ENCODE data around the gene KPNB1. TPM values are rescaled to one million over a fixed set of nuclear protein-coding genes. Genes with fewer than 3 reads are reported as not detected.

The KPNB1 gene
- polyA plus RNA-seq, 1 donor = 164 TPM

DNA sequence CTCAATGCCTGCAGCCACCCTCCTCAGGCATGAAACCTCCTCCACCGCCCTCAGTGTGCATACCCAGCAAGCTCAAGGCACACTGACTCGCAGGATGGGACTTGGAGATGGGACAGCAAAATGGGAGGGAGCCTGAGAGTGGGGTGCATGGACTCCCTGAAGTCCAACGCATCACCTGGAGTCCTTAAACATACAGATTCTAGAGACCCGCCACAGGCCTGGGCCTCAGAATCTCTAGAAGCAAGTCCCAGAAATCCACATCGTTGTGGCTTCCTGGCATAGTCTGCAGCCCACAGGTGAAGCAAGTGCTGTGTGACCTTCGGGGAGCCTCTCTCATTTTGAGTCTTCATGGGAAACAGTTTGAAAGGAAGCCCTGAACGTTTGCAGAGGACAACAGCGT lies 79.8 kb downstream of the KPNB1 start:
- Histone ChIP-seq H3K27ac (ENCODE audit: low read length) (no peak overlapping the region), H3K36me3 (ENCODE audit: control insufficient read depth, insufficient read depth, low read length) (no peaks in the 10 kb centered on the region), H3K4me3 (ENCODE audit: low read length) (no peak overlapping the region), H3K9me3 (ENCODE audit: control insufficient read depth, low read depth, low read length) (no peaks in the 10 kb centered on the region), H3K4me1 (ENCODE audit: control insufficient read depth, insufficient read depth, low read length) (no peaks in the 10 kb centered on the region), H3K27me3 (ENCODE audit: control insufficient read depth, insufficient read depth, low read length) (peaks cover 76% of the 10 kb centered on the region)
- DNase-seq = no peak
- 40% methylated on average over 1 of the region's 8 CpGs for WGBS (ENCODE audit: insufficient coverage, low lambda C conversion rate)

DNA sequence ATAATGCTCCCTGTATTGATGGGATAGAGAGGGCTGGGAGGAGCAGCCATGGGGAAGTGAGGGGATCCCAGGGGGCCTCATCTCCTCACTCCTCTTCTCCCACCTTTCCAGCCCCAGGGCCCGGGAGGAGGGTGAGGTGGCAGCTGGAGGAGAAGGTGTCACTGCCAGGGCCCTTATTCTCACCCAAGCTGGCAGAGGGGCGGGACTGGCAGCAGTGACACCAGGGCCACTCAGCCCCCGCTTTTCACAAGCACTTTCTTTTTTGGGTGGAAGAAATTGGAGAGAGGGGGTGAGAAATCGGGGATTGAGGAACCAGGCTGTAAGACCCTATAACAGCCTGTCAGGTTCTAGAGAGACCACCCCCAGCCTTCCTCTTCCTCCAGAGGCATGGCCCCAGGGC lies 81.0 kb downstream of the KPNB1 start:
- no CpG with 5 or more reads among the region's 4 CpGs for WGBS (ENCODE audit: insufficient coverage, low lambda C conversion rate)
- peaks cover 77% of the 10 kb centered on the region for H3K27me3 ChIP-seq (ENCODE audit: control insufficient read depth, insufficient read depth, low read length)
- no peak for DNase-seq

DNA sequence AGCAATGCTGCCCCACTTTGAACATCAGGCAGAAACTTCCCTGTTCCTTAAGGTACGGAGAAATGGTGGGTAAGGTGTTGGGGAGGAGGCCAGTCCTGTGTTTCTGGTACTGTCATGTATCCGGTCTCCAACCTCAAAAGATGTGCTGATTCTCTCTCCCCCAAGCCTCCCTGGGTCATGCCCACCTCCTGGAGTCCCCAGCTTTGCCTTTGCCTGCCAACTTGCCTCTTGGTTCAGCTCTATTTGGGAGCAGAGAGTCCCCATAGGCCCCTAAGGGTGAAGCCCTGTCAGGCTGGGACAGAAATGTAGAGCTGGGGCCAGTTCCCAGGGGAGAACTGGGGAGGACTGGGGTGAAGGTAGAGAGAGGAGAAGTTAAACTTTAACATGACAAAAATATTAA lies 81.7 kb downstream of the KPNB1 start:
- WGBS (ENCODE audit: insufficient coverage, low lambda C conversion rate) = no CpG with 5 or more reads among the region's 2 CpGs
- peaks cover 75% of the 10 kb centered on the region for H3K27me3 ChIP-seq (ENCODE audit: control insufficient read depth, insufficient read depth, low read length)
- no peaks in the 10 kb centered on the region for H3K36me3 ChIP-seq (ENCODE audit: control insufficient read depth, insufficient read depth, low read length)
- H3K4me1 ChIP-seq (ENCODE audit: control insufficient read depth, insufficient read depth, low read length) = no peaks in the 10 kb centered on the region
- DNase-seq = no peak
- H3K9me3 ChIP-seq (ENCODE audit: control insufficient read depth, low read depth, low read length) = no peaks in the 10 kb centered on the region
- H3K27ac ChIP-seq (ENCODE audit: low read length) = no peak overlapping the region
- no peak overlapping the region for H3K4me3 ChIP-seq (ENCODE audit: low read length)

More for the DNA sequence above, 81.0 kb downstream of the KPNB1 start:
- H3K9me3 ChIP-seq (ENCODE audit: control insufficient read depth, low read depth, low read length) = no peaks in the 10 kb centered on the region
- no peaks in the 10 kb centered on the region for H3K4me1 ChIP-seq (ENCODE audit: control insufficient read depth, insufficient read depth, low read length)
- H3K36me3 ChIP-seq (ENCODE audit: control insufficient read depth, insufficient read depth, low read length) = no peaks in the 10 kb centered on the region
- H3K27ac ChIP-seq (ENCODE audit: low read length) = no peak overlapping the region
- no peak overlapping the region for H3K4me3 ChIP-seq (ENCODE audit: low read length)

DNA sequence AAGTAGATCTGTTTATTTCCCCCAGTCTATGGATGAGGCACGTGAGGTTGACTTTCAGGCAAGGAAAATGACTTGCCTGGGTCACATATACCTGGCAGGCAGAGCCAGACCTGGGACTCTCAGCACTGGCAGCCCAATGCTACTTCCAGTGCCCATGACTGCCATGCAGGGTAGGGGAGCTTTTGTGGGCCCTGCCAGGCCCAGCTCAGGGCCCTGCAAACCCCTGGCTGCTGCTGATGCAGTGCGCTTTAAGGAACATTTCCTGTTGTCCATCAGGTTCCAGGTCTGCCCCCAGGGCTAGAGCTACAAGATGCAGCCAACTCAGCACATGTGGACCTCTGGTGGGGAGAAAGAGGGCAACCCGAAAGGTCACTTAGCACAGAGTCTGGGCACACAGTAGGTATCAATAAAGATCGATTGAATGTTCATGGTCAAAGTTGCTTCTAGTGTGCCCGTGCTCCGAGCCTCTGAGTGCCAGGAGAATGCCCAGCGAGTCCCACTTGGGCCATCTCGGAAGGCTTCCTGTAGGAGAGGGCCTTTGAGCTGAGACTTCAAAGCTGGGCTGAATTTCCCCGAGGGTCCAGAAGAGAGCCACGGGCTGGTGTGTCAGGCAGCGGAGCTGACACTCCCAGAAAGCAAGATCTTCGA lies 82.8 kb downstream of the KPNB1 start:
- Histone ChIP-seq H3K4me3 (ENCODE audit: low read length) (no peak overlapping the region), H3K4me1 (ENCODE audit: control insufficient read depth, insufficient read depth, low read length) (no peaks in the 10 kb centered on the region), H3K27me3 (ENCODE audit: control insufficient read depth, insufficient read depth, low read length) (peaks cover 82% of the 10 kb centered on the region), H3K27ac (ENCODE audit: low read length) (no peak overlapping the region), H3K36me3 (ENCODE audit: control insufficient read depth, insufficient read depth, low read length) (no peaks in the 10 kb centered on the region), H3K9me3 (ENCODE audit: control insufficient read depth, low read depth, low read length) (no peaks in the 10 kb centered on the region)
- no CpG with 5 or more reads among the region's 12 CpGs for WGBS (ENCODE audit: insufficient coverage, low lambda C conversion rate)
- no peak for DNase-seq

DNA sequence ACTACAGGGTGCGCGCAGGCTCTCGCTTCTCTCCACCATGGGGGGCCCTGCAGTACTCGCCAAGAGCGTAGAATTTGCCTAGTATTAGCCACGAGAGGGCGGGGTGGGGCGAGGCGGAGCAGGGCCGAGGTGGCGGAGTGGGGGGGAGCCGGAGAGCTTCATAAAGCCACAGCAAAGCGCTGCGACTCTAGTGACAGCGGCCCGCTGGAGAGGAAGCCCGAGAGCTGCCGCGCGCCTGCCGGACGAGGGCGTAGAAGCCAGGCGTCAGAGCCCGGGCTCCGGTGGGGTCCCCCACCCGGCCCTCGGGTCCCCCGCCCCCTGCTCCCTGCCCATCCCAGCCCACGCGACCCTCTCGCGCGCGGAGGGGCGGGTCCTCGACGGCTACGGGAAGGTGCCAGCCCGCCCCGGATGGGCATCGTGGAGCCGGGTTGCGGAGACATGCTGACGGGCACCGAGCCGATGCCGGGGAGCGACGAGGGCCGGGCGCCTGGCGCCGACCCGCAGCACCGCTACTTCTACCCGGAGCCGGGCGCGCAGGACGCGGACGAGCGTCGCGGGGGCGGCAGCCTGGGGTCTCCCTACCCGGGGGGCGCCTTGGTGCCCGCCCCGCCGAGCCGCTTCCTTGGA lies 83.4 kb downstream of the KPNB1 start, which contains the start of gene TBX21:
TBX21 (plus strand) TSS at position 190 of the 627 bp plus-strand sequence; CDS start at position 409, 219 bp downstream.
- no CpG with 5 or more reads among the region's 73 CpGs for WGBS (ENCODE audit: insufficient coverage, low lambda C conversion rate)
- no peaks in the 10 kb centered on the region for H3K9me3 ChIP-seq (ENCODE audit: control insufficient read depth, low read depth, low read length)
- no peak within 1 kb of the TSS for H3K27ac ChIP-seq (ENCODE audit: low read length)
- peak; percentile 33 to 40 for DNase-seq
- no peak within 1 kb of the TSS for H3K4me3 ChIP-seq (ENCODE audit: low read length)
- H3K27me3 ChIP-seq (ENCODE audit: control insufficient read depth, insufficient read depth, low read length) = peaks cover 79% of the 10 kb centered on the region
- H3K4me1 ChIP-seq (ENCODE audit: control insufficient read depth, insufficient read depth, low read length) = no peaks in the 10 kb centered on the region
- no peaks in the 10 kb centered on the region for H3K36me3 ChIP-seq (ENCODE audit: control insufficient read depth, insufficient read depth, low read length)

DNA sequence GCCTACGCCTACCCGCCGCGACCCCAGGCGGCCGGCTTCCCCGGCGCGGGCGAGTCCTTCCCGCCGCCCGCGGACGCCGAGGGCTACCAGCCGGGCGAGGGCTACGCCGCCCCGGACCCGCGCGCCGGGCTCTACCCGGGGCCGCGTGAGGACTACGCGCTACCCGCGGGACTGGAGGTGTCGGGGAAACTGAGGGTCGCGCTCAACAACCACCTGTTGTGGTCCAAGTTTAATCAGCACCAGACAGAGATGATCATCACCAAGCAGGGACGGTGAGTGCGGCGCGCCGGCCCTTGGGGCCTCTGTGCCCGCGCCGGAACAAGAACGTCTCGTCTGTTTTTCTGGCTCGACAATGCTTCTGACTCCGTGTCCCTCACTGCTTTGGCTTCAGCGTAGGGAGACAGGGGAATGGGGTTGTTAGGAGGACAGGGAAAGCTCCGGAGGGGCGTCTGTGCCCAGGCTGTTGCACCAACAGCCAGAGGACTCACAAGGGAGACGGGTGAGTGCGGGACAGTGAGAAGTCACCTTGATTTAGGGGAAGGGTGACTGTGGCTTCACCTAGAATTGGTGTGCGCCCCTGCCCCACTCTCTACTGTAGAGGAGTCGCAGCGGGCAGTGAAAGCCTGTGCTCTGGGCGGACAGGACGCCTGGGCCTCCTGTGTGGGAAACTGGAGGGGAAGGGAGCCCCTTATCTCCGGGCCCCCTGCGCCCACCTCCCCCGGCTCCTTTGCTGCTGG lies 84.1 kb downstream of the KPNB1 start:
- Histone ChIP-seq H3K9me3 (ENCODE audit: control insufficient read depth, low read depth, low read length) (no peaks in the 10 kb centered on the region), H3K4me3 (ENCODE audit: low read length) (no peak overlapping the region), H3K4me1 (ENCODE audit: control insufficient read depth, insufficient read depth, low read length) (no peaks in the 10 kb centered on the region), H3K36me3 (ENCODE audit: control insufficient read depth, insufficient read depth, low read length) (no peaks in the 10 kb centered on the region), H3K27ac (ENCODE audit: low read length) (no peak overlapping the region), H3K27me3 (ENCODE audit: control insufficient read depth, insufficient read depth, low read length) (peaks cover 74% of the 10 kb centered on the region)
- no CpG with 5 or more reads among the region's 60 CpGs for WGBS (ENCODE audit: insufficient coverage, low lambda C conversion rate)
- DNase-seq = no peak

DNA sequence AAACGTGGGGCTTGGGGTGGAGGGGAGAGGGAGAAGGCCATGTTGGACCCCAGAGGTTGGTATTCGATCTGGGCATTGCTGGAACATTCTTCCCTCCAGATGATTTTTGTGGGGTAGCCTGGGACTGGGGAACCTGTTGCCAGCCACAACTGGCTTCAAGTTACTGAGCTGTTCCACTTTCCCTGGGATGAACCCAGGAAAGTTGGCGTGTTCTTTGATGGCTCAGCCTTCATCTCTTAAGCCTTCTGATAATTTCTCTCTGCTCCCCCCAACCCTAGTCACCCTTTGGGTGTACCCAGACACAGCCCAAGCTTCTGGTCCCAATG lies 85.4 kb downstream of the KPNB1 start:
- H3K36me3 ChIP-seq (ENCODE audit: control insufficient read depth, insufficient read depth, low read length) = no peaks in the 10 kb centered on the region
- no CpG with 5 or more reads among the region's 3 CpGs for WGBS (ENCODE audit: insufficient coverage, low lambda C conversion rate)
- no peak for DNase-seq
- H3K9me3 ChIP-seq (ENCODE audit: control insufficient read depth, low read depth, low read length) = no peaks in the 10 kb centered on the region
- H3K4me1 ChIP-seq (ENCODE audit: control insufficient read depth, insufficient read depth, low read length) = no peaks in the 10 kb centered on the region
- no peak overlapping the region for H3K4me3 ChIP-seq (ENCODE audit: low read length)
- peaks cover 66% of the 10 kb centered on the region for H3K27me3 ChIP-seq (ENCODE audit: control insufficient read depth, insufficient read depth, low read length)
- H3K27ac ChIP-seq (ENCODE audit: low read length) = no peak overlapping the region

Other genes with a start within 250 kb of the KPNB1 start
- gene NPEPPS, start 118.8 kb upstream of the KPNB1 start, polyA plus RNA-seq = 111 TPM
- 11.5 TPM for gene TBKBP1, start 44.2 kb downstream of the KPNB1 start, polyA plus RNA-seq
- gene TBX21, start 83.3 kb downstream of the KPNB1 start, polyA plus RNA-seq = 0.28 TPM
- gene OSBPL7, start 171.9 kb downstream of the KPNB1 start, polyA plus RNA-seq = 19.9 TPM
- 48.4 TPM for gene MRPL10, start 181.6 kb downstream of the KPNB1 start, polyA plus RNA-seq
- gene LRRC46, start 181.8 kb downstream of the KPNB1 start, polyA plus RNA-seq = 1.5 TPM
- gene SCRN2, start 191.4 kb downstream of the KPNB1 start, polyA plus RNA-seq = 109 TPM
- gene SP6, start 201.2 kb downstream of the KPNB1 start, polyA plus RNA-seq = 1.4 TPM
- 17.9 TPM for gene SP2, start 246.3 kb downstream of the KPNB1 start, polyA plus RNA-seq

All from large intestine (tissue), 3 donors.